Activated effector memory CD4-positive, alpha-beta T cell treated with anti-CD3 and anti-CD28 coated beads, Interleukin-2, amount 50 U/mL, for 16 hours (primary cell): Measurements from ENCODE around the gene CDC37.
A peak's percentile ranks its signal among the peaks of the same experiment; 100 is the strongest.
"Not testable (repeated sequence)": the region's sequence is repeated elsewhere in the genome, so short reads cannot be mapped to it uniquely, and the experiment has no call there.

ENCODE experiments used
- DNase-seq: peaks from one replicate; pipeline ENCODE4 v3.0.0-alpha.2; 2020

The CDC37 gene

DNA sequence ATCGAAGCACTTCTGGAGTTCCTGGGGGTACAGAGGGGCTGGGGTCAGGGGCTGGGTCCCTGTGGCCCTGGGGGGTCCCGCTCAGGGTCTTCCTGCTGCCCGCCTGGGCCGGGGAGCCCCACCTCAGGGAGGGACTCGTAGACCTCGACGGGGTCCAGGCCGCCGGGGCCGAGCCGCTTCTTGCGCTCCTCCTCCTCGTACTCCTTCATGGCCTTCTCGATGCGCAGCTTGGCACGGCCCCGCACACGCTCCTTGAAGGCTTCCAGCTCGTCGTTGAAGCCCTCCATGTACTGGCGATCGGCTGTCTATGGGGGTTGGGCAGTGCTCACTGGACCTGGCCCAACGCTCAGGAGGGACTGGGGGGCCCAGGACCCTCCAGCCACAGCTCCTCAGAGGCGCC lies 10.2 kb downstream of the CDC37 start:
- no peak for DNase-seq

DNA sequence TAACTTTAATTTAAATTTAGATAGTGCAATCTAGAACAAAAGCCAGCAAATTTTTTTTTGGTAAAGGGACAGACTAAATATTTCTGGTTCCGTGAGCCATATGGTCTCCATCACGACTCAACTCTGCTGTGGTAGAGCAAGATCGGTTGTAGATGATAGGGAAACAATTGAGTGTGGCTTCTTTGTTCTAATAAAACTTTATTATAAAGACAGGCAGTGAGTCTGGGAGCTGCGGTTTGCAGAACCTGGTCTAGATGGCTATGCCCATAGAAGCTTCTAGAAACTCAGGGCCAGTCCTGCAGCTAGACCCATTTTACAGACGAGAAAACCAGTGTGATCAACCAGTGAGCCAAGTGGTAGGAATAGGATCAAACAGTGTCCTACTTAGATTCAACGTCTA lies 11.2 kb downstream of the CDC37 start:
- no peak for DNase-seq

DNA sequence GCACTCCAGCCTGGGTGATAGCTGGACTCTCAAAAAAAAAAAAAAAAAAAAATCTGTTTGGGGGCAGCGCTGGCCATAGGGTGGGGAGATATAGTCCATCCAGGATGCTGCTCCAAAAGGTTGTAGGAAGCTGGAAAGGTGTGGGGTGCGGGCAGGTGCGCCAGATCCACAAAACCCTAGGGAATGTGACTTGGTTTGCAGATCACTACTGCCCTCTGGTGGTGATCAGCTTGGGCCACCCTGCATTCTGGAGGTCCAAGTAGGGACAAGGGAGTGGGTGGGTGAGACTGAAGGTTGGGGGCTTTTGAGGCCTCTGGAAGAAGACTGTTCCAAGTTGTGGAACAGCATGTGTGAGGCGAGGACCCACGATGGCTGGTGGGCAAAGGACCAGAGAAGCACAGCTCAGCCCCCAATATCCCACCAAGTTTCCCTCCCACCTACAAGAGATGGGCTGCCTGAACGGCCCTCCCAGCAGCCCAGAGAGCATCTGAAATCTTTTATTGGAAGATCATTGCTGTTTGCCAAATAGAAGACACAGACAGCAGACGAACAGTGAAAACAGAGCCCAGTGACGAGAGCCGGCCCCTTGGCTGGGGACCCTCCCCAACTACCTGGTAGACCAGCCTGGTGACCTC lies 12.6 kb downstream of the CDC37 start:
- peak; percentile 86 for DNase-seq

DNA sequence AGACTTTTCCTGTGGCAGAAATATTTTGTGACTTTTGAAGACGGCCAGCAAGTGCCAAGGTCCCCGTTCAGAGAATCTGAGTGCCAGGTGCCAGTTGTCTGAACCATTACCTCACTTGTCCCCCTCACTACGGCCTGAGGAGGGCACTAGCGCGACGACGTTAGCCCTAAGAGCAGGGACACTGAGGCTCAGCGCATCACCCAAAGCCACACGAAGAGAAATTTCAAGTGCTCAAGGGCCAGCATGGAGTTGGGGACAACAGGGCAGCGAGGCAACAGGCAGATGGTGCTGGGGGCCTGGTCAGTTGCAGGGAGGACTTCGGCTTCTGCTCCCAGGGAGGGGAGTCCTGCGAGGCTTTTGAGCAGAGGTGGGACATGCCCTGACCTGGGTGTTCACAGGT lies 13.5 kb downstream of the CDC37 start:
- DNase-seq: peak; percentile 66

DNA sequence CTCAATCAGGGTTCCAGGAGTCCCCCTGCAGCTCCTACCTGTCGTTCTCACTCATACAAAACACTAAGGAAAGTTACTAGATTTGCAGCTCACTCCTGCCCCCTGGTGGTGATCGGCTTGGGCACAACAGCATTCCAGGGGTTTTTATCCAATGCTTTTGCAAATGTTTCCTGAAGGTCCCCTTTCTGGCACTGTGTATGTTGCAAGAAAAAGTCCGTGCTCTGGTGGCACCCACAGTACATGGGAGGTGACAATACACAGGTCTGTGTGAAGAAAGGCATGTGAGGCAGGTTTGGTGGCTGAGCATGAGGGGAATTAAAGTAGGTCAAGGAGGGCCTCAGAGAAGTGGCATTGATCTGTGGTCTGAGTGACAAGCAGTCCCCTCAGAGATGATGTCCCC lies 14.4 kb downstream of the CDC37 start:
- DNase-seq: peak; percentile 94

DNA sequence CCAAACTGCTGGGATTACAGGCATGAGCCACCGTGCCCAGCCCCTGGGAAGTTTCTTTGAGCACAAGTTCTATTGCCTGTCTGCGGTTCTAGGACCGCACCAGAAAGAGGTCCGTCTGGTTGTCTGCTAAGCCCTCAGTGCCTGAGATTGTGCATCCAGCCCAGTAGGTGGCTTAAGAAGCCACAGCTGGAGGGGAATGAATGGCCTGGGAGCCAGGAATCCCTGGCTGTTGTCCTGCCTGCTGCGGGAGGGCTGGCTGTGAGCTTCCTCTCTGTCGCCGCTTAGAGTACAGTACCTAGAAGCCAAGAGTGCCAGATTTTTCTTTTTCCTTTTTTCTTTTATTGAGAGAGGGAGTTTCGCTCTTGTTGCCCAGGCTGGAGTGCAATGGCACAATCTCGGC lies 18.8 kb downstream of the CDC37 start:
- no peak for DNase-seq

DNA sequence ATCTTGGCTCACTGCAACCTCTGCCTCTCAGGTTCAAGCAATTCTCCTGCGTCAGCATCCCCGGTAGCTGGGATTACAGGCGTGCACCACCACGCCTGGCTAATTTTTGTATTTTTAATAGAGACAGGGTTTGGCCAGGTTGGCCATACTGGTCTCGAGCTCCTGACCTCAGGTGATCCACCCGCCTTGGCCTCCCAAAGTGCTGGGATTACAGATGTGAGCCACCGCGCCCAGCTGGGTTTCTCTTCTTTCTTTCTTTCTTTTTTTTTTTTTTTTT lies 20.2 kb downstream of the CDC37 start:
- not testable (repeated sequence) for DNase-seq

DNA sequence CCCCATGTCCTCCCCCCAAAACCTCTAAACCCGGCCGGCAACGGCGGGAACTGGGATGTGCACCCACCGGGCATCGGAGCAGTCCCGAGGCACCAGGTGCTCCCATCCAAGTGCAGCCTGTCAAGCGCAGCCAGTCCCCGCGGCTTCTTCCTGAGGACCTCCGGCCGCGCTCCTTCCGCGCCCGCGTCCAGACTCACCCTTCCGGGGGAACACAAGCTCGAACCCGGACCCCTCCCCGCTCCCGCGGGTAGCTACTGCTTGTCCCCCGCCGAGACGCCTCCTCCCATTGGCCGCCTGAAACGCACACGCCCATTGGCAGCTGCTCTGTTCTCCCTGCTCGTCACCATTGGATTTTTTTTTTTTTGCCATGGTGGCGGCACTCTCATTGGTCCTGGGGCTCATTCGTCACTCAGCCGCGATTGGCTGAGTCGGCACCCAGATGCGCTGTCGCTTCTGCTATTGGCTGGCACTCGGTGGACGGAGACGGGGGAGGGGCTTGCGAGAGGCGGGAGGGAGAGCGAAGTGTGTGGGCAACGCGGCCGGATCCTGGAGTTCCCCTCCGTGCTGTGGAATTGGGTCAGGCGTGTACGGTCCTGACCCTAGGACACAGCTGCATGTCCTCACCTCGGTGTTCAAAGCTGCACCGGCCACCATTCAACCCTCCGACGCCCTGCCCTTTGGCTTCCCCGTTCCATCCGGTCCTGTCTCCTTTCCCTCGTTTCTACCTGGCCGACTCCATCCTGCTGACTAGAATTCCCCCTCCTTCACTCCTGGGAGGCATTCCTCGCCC lies 22.8 kb downstream of the CDC37 start, which contains the start of gene TYK2:
Gene TYK2, minus strand, starts transcription at position 260 of the 790 bp plus-strand sequence. CDS start 2,166 bp downstream, outside the sequence.
- peak; percentile 97 for DNase-seq

DNA sequence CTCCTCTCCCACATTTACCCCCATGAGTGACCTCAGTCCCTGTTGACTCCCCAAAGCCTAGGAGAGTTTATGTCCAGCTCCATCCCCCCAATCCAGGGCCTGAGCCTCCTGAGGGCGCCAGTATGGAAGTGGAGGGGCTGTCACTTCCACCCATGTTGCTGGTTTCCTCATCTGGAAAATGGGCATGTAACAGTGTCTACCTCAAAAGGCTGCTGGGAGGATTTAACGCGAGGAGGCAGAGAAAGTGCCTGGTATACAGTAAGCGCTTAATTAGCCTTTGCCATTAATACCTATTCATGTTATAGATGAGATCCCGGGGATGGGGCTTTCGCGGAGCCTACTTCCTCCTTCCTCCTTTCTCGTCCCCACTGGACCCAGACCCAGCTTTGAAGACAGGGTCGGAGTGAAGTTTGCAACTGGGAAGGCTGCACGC lies 23.4 kb downstream of the CDC37 start:
- no peak for DNase-seq

DNA sequence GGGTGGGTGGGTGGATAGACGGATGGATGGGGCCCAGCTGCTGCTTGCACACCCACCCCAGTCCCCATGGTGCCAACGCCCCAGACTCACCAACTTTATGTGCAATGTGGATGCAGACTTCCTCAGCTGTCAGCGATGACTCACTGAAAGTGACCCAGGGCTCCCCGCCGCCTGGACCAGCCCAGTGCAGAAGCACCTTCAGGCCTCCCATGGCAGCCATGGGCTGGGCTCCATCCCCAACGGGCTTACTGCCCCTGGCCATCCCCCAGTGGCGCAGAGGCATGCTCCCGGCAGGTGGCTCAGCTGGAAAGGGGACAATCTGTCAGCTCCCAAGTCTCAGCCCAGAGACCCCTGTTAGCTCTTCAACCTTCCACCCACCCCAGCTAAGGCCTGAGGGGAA lies 25.2 kb downstream of the CDC37 start:
- DNase-seq: no peak

DNA sequence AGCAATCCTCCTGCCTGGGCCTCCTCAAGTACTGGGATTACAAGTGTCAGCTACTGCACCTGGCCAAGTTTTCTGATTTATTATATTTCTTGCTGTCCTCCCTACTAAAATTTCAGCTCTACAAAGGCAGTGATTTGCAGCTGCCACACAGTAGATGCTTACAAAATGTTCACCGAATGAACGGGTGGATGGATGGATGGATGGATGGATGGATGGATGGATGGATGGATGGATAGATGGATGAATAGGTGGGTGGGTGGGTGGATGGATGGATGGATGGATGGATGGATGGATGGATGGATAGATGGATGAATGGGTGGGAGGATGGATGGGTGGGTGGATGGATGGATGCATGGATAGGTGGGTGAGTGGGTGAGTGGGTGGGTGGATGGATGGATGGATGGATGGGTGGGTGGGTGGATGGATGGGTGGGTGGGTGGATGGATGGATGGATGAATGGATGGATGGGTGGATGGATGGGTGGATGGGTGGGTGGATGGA lies 26.2 kb downstream of the CDC37 start:
- not testable (repeated sequence) for DNase-seq

DNA sequence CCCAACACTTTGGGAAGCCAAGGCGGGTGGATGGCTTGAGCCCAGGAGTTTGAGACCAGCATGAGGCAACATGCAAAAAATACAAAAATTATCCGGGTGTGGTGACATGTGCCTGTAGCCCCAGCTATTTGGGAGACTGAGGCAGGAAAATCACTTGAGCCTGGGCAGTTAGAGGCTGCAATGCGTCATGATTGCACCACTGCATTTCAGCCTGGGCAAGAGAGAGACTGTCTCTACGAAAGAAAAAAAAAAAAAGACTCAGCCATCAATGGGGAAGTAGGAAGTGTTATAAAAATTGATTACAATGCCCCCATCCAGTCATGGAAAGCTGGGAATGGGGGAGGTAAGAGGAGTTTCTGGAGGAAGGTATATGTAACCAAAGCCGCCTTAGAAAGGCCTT lies 28.4 kb downstream of the CDC37 start:
- DNase-seq: no peak

DNA sequence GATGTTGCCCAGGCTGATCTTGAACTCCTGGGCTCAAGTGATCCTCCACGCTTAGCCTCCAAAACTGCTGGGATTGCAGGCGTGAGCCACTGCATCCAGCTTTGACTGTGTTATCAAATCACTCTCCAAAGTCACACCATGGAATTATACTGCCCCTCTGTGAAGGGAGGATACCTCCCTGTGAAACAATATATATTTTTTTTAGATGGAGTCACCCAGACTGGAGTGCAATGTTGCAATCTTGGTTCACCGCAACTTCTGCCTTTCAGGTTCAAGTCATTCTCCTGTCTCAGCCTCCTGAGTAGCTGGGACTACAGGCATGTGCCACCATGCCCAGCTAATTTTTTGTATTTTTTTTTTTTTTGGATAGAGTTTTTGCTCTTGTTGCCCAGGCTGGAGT lies 30.7 kb downstream of the CDC37 start:
- DNase-seq: no peak

DNA sequence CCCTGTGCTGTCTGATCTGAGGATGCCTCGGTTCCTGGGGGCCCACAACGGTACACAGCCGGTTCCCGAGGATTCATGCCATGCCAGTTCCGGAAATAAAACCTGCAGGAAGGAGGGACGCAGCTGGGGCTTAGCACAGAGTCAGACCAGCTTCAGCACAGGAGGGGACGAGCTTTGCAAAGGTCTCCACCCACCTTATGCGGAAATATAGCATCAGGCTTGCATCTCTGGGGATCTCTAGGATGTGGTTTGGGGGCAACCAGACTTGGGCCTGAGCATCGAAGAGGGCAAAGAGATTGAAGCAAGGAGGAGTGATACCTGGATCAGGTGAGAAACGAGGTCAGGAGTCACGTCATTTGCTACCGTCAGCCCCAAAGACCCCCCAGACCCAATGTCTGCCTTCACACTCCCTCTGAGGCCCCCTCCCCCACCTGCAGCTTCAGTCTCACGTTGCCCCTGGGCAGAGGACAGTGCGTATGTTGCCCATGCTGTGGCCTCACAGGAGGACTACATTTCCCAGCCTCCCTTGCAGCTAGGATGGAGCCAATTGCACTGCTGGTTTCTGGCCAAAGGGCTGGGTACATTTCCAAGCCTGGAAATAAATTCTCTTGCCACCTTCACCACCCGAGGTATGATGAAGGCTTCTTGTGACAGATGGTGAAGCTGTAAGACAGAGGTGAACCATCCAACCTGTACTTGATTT lies 35.1 kb downstream of the CDC37 start:
- no peak for DNase-seq

DNA sequence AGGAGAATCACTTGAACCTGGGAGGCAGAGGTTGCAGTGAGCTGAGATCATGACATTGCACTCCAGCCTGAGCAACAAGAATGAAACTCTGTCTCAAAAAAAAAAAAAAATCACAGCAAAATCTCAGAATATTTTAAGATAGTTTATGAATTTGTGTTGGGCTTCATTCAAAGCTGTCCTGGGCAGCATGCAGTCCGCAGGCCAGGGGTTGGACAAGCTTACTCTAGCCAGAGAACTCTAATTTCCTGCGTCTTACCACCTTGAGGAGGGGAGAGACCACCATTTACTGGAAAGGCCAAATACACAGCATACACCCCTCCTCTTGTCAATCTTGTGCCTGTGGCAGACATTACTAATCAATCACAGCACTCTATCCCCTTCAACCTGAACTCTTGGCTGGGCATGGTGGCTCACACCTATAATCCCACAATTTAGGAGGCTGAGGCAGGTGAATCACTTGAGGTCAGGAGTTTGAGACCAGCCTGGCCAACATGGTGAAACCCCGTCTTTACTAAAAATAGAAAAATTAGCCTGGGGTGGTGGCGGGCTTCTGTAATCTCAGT lies 36.3 kb downstream of the CDC37 start:
- not testable (repeated sequence) for DNase-seq

DNA sequence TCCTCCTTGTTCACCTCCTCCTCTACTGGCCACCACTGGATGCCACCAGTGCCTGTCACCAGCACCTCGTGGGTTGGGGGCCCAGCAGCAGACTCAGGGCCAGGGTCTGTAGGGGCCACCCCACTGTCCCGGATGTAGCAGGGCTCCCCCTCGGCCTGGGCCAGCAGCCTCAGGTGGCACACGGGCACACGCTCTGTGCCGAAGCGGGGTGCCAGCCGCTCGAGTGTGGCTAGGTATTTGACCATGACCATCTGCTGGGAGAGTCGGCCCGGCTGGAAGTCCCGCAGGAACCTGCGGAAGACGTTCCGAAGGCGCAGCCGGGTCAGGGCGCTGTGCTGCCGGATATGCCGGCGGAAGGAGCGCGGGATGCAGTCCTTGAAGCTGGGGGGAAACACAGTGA lies 37.8 kb downstream of the CDC37 start:
- DNase-seq: no peak

DNA sequence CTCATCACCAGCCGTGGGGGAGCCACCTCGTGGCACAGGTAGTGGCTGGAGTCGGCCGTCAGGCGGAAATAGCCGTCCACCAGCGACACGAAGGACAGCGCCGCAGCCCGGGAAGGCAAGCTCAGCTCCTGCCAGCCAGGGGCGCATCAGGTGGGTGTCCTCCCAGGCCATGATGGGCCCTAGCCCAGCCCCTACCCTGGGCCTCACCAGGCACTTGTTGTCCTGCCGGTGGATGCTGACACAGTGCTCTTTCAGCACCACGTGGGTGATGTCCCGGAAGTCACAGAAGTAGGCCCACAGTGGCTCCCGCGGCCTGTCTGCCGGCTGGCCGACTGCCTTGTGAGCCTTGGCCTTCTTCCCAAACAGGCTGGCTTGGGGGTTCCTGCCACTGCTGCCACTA lies 38.7 kb downstream of the CDC37 start:
- no peak for DNase-seq

DNA sequence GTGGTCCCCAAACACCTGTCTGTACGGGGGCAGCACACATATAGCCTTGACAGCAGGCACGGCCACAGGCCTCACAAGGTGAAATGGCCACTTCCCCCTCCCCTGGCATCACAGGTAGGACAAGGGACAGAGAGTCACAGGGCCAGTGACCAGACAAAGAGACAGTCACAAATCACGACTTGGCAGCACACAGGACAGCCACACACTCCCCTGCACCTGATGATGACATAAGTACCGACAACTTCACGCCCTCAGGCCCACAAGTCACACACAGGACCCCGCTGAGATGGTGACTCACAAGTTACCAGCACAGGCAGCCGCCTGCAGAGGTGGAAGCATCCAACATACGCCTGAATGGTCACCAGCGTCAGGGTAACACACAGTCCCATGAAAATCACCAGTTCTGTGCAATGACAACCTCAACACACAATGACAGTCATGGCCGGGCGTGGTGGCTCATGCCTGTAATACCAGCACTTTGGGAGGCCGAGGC lies 39.5 kb downstream of the CDC37 start:
- no peak for DNase-seq

DNA sequence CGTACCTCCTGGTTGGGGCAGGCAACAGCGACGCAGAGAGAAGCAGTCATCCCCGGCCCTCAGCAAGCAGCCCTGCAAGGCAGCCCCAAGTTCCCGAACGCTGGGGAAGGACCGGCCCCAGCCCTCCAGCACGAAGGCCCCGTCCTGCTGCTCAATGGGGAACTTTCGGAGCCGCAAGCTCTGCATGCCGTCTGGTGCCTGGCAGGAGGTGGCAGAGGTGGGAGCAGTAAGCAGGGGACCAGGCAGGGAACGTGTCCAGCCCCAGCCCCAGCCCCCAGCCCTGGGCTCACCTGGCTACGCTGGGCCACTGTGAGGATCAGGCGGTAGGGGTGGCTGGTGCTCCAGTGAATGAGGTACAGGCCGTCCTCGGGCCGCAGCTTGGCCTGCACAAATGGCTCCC lies 41.1 kb downstream of the CDC37 start:
- DNase-seq: no peak

DNA sequence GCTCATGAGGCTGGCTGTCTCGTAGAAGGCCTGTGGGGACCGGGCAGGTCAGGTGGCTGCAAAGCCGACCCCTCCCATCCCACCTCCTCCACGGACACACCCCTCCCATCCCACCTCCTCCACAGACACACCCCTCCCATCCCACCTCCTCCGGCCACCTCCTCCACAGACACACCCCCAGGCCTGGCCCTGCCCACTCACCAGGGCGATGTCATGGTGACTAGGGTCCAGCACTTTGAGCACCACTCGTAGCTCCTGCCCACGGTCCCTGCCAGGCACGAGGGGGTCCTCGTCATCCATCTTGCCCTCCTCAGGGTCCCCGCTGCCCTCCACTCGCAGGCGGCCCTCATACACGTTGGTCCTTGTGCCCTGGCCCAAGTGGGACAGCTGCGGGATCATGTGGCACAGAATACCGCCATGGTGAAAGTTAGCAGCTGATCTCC lies 41.8 kb downstream of the CDC37 start:
- DNase-seq: no peak

DNA sequence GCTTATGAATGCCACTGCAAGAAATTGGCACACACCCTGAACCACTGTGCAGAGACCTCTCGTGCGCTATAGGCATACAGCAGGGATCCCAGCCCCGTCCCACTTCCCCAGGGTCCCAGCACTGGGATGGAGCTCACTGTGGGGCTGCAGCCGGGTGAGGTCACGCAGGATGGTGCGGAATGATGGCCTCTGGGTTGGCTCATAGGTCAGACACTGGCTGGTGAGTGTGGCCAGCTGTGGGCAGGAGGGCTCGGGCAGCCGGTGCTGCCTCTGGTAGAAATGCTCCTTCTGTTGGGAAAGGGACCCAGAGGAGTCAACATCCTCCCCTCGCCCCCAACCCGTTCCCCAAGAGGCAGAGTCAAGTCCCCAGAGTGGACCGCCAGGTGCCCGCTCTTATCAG lies 46.9 kb downstream of the CDC37 start:
- DNase-seq: no peak

DNA sequence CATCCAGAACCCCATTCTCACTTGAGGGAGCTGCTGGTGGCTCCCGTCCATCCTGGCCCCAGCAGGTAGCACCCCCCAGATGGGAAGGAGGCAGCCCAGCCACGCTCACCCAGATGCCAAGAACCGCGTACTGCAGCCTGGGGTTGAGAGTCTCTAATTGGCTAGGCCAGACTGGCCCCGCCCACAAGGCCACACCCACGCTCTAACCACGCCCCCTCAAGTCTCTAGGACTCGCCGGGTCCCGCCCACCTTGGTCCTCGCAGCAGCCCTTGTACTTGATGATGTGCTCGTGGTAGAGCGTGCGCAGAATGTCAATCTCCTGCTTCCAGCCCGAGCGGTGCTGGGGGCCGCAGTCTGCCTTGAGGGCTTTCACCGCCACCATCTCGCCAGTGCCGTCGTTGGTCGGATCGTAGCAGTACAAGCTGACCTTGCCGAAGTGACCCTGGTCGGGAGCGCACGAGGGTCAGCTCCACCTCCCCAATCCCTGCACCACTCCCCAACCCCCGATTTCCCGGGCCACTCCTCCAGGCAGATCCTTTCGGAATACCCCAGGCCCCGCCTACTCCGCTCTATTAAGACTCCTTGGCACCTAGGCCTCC lies 49.5 kb downstream of the CDC37 start:
- DNase-seq: peak; percentile 75
